CD4-positive, alpha-beta T cell treated with Interleukin-12 subunit alpha and Interleukin-12 subunit beta, for 1 hour (primary cell): ENCODE results near the gene CTNNBIP1.
"Not testable (repeated sequence)": the region's sequence is repeated elsewhere in the genome, so short reads cannot be mapped to it uniquely, and the experiment has no call there.

Source experiments
- DNase-seq: peaks from one replicate; pipeline ENCODE4 v3.0.0-alpha.2; 2020

The CTNNBIP1 gene, protein sequence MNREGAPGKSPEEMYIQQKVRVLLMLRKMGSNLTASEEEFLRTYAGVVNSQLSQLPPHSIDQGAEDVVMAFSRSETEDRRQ

GRCh38 chr1:9910076-9910422 lies at the start of gene CTNNBIP1:
Gene CTNNBIP1 (minus strand): TSS chr1:9910269. CDS start chr1:9872064, 38,205 bp downstream.
- no peak for DNase-seq

- no peak for DNase-seq
These were observed 47.7 kb upstream of the CTNNBIP1 start for GRCh38 chr1:9957726-9958125.

DNA sequence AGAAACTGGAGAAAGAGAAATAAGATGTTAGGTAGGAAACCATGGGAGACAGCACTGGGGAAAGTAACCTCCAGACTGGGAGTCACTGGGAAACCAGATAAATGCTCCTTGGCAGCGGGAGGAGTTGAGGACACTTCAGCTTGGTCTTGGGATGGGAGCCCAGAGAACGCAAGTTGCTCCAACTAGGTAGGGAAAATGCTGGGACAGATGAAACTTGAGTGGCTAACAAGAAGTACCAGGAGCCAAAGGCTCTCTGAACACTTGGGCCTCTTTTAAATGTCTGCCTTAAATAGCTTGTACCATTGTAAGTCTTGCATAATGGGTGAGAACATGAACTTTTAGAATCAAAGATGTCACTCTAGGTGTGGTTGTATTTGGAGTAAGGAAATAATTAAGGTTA lies 36.2 kb upstream of the CTNNBIP1 start:
- DNase-seq: no peak

DNA sequence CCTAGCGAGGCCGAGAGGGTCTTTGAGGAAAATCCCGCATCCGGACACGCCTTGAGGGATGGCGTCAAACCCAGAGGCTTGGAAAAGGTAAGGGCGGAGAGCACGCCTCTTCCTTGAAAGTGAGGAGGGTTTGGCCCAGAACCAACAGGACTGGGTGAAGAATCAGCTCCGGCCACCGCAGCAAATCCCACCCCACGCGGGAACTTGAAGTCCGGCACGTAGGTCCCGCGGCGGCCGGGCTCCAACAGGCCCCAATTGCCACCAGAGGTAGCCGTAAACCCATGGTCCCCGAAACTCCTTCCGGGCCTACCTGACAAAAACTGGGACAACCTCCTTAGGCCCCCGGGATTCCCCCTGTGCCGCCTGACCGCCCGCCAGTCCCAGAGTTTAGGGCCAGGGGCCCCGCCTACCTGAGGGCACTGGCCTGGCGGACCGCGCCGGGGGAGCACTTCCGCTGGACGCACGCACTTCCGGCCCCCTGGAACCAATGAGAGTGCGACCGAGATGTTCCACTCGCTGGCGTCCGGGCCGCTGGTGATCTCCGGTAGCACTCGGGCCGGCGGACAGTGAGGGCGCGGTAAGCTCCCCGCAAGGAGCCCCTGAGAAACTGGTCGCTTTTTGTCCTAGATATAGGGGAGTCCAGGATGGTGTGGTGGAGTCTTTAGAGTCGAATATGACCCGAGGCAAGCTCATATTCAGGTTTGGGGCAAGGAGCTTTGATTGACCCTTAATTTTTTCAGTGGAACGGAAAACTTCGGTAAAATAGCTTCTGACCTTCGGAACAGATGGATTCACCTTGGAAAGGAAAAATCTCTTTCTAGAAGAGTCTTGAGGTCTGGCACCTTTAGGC lies 33.1 kb upstream of the CTNNBIP1 start, which contains the start of the genes LZIC and NMNAT1:
TSS of gene LZIC (minus strand) at position 453 of the 850 bp plus-strand sequence. CDS start 6,772 bp downstream, outside the sequence.
TSS of gene NMNAT1 (plus strand) at position 537 of the 850 bp plus-strand sequence. CDS start 28,599 bp downstream, outside the sequence.
- DNase-seq: peak; percentile 93

DNA sequence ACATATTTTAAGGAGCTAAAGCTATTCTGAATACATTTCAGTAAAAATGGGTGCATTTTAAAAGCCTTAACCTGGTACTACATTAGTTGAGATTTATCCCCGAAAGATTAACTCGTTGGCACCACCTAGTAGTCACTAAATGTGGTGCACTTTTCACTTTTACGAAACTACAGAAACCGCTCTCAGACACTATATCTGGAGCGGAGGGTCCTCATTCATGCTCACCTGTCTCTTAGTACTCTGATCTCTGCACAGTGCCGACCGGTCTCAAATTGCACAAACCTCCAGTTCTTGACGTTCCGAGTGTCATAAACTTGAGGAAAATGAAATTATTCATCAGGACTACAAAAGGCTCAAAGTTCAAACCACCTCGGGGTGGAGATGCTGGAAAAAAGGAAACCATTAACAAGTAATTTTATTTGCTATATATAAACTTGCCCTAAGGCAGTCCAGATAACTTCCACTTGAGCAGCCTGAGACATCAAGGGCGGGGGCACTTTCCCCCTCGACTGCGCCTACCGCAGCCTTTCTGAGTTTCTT lies 32.4 kb upstream of the CTNNBIP1 start:
- DNase-seq: peak; percentile 52

DNA sequence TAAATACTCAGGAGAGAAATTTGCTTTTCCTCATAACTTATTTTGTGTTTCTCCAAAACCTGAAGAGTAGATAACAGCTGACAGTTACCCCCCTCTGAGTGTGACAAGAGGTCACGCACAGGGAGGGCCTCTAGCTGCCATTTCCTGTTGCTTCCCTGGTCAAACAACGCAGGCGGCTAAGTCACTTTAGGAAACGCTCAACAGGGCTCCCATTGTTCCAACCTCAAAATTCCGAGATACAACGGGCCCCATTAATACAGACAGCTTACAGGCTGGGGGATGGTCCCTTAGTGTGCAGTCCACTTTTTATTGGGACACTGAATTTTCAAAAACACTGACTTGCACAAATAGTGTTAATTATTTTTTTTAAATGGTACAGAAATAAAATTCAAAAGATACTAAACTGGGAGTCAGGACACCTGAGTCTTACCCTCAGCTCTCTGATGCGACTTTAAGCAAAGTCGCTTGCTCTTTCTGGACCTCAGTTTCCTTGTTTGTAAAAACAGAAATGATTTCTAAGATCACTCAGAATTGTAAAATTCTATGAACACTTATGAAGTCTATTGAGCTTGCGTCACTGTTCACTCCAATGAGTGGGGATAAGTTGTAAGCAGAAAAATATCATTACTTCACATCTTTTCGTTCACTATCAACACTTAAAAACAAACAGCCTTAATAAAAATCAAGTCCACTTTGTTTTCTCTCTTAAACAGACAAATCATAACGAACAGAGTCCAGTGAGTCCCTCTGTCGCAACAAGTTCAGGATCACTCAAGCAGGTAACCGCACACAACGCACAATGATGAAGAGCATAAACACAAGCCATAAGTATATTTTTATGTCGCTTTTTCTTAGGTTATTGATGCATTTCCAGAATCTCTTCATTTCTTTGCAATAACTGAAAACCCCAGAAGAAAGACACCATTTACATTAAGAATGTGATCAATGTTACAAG lies 19.6 kb upstream of the CTNNBIP1 start:
- no peak for DNase-seq

DNA sequence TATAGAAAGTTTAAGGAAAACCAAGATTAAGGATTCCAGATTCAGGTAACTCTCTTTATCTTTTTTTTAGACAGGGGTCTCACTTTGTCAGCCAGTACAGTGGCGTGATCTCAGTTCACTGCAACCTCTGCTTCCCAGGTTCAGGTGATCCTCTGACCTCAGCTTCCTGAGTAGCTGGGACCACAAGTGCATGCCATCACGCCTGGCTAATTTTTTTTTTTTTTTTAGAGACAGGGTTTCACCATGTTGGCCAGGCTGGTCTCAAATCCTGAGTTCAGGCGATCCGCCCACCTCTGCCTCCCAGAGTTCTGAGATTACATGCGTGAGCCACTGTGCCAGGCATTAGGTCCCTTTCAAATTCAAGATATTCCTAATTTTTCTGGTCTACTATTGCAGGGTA lies 17.2 kb upstream of the CTNNBIP1 start:
- no peak for DNase-seq

DNA sequence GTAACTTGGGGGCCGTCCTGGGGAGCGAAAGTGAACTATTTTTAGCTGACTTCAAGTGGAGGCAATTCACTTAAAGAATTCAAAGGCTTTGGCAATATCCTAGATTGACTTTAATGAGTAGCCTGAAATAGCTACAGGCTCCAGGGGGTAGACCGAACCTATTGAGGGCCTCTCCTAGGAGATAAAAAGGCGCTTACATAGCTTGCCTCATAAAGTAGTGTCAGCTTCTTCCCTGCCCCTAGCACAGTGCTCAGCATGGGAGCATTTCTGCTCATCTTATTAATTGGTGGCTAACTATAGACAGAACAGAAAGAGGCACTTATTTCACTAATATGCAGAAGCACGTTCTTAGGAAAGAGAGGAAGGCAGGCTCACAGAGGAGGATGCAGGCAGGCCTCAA lies 12.3 kb upstream of the CTNNBIP1 start:
- DNase-seq: no peak

GRCh38 chr1:9920606-9921005 lies 10.5 kb upstream of the CTNNBIP1 start:
- no peak for DNase-seq

DNA sequence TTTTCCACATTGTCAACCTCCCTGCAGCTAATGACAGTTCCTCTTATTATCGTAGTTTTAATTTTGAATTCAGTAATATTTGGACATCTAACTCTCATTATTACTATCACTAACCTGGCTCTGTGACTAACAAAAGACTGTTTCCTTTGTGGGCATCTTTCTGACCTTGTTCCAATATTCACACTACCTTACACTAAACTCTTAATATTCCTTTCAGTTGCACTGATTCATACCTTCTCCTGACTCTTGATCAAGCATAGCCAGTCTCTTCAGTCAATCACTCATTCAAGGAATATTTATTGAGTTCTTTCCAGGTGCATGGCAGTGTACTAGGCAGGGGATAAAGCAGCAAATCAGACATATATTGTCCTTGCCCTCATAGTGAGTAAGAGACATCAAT lies 7.8 kb upstream of the CTNNBIP1 start:
- DNase-seq: no peak

GRCh38 chr1:9917495-9917894 lies 7.4 kb upstream of the CTNNBIP1 start:
- DNase-seq: not testable (repeated sequence)

- no peak for DNase-seq
These were observed 6.4 kb upstream of the CTNNBIP1 start for GRCh38 chr1:9916452-9916851.

DNA sequence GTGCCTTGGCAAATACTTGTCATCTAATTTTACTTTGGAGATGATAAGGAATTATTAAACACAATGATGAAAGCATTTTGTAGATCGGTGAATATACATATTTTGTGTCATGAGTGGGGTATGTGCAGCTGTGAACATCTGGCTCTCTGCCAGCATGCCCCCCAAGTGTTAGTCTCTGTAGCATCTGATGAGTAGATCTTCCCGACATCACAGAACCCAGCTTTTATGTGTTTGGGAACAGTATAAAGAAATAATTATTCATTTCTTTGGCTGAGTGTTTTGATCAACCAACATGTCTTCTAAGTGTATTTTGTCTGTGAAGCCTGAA lies 4.5 kb upstream of the CTNNBIP1 start:
- DNase-seq: no peak

- DNase-seq: no peak
These were observed 2.3 kb upstream of the CTNNBIP1 start for GRCh38 chr1:9912264-9912936.

- peak; percentile 100 for DNase-seq
These were observed 532 bp upstream of the CTNNBIP1 start for GRCh38 chr1:9910423-9911178.

- peak; percentile 15 for DNase-seq
These were observed 629 bp downstream of the CTNNBIP1 start for GRCh38 chr1:9909234-9910046.

DNA sequence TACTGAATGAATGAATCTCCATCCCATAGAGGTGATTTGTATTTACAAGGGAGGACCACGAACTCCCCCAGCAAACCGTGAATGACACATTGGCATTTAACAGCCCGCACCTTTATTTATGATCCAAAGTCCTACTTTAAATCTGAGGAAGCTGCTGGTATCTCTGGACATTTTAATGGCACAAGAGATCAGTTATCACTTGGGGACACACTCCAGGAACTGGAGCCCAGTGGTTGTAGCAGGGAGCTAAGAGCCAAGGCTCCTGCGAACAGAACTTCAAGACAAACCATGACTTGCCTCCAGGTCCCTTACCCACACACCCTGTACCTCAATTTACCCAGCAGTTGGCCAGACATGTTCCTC lies 1.2 kb downstream of the CTNNBIP1 start:
- no peak for DNase-seq

DNA sequence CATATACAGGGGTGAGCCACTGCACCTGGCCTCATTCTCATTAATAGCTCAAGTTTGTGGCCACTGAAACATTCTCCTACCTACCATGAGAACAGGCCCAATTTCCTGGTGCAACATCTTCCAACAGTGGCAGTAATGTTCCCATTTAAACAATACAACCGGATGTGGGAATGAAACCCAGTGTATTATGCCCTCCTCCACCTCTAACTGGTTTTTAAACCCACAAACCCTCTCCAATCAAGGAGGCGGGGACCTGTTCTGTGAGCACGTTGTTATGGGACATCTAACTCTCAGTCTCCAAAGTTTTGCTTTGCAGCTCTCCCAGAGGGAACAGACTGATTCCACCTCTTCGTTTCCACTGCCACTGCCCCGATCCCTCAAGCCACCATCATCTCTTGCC lies 2.6 kb downstream of the CTNNBIP1 start:
- DNase-seq: no peak

DNA sequence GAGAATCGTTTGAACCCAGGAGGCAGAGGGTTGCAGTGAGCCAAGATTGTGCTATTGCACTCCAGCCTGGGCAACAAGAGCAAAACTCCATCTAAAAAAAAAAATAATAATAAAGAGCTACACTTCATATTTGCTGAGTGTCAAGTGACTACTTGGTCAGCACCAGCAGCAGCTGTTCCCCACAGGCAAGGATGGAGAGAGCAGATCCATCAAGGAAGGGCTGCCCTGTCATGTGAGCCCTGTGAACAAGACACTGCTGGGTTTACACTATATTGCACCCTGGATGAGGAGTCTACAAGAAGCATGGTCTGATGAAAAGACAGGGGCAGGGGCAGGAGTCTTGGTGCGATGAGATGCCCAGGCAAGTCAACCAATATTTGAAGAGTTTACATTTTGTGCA lies 3.6 kb downstream of the CTNNBIP1 start:
- no peak for DNase-seq

DNA sequence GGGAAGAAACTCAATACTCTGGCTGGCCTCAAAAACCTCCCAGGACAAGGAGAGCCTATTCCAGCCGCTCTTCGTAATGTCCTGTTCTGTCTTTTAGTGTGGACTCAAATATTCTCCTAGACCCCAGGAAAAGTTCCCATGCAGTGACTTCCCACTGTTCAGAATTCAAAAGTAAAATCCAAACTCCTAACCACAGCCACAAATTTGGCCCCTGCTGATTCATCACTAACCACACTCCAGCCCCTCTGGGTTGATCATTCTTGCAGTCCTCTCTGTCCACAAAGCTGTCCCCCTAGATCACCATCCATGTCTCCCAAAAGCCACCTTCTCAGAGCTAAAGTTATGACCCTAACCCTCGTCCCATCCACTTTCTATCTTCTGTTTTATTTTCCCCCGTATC lies 5.1 kb downstream of the CTNNBIP1 start:
- no peak for DNase-seq

DNA sequence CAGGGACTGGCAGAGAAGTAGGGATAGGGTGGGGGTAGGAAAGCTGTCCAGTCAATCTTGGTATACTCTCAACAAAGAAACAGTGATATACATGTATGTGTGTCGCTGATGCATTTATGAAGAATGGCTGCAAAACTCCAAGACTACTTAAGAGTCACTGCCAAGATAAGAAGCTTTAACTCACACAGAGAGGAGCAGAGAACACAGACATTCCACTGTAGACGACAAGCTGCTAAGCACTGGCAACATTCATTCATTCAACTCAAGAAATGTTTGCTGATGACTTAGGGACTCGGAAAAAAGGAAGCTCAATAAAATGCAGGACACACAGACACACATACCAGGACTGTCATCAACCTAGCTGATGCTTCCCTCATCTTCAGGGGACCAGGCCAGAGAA lies 5.5 kb downstream of the CTNNBIP1 start:
- no peak for DNase-seq
